ENCODE data around the gene CTPS1. TPM values are rescaled to one million over a fixed set of nuclear protein-coding genes. Genes with fewer than 3 reads are reported as not detected.

Gene CTPS1
- total RNA-seq, 3 donors from 2014 or later, result 13.1 to 20.0 (median 13.2) TPM

GRCh38 chr1:41021526-41022308 is 42.2 kb downstream of the CTPS1 start, which contains the start of gene SLFNL1:
SLFNL1 (minus strand) TSS chr1:41021725; CDS start chr1:41020660, 1,065 bp downstream.
- DNase-seq (ENCODE audit: low spot score in 2 of 2), result no peak
- H3K4me3 ChIP-seq, result no peak within 1 kb of the TSS
- no peaks in the 10 kb centered on the region for H3K27me3 ChIP-seq
- H3K36me3 ChIP-seq, result no peaks in the 10 kb centered on the region
- intact Hi-C loops (cut with DNase I; ENCODE audit: low total_unique reads), result loop anchor here (5.0 kb wide), 1 partner anchor 1656 kb away; no protein-coding TSS in a partner anchor
- TF ChIP-seq POLR2A (IDR thresholded peaks at IDR 0.05) (no peak), CTCF (IDR thresholded peaks at IDR 0.05) (no peak), POLR2AphosphoS5 (IDR thresholded peaks at IDR 0.05) (no peak)
- no peaks in the 10 kb centered on the region for H3K4me1 ChIP-seq
- H3K27ac ChIP-seq, result no peak within 1 kb of the TSS
- H3K9me3 ChIP-seq, result no peaks in the 10 kb centered on the region

GRCh38 chr1:41022424-41022823 is 42.9 kb downstream of the CTPS1 start:
- DNase-seq (ENCODE audit: low spot score in 2 of 2), result no peak
- Histone ChIP-seq H3K27ac (no peak overlapping the region), H3K27me3 (no peaks in the 10 kb centered on the region), H3K9me3 (no peaks in the 10 kb centered on the region), H3K4me3 (no peak overlapping the region), H3K36me3 (no peaks in the 10 kb centered on the region), H3K4me1 (no peaks in the 10 kb centered on the region)
- TF ChIP-seq POLR2A (IDR thresholded peaks at IDR 0.05) (no peak), CTCF (IDR thresholded peaks at IDR 0.05) (no peak), POLR2AphosphoS5 (IDR thresholded peaks at IDR 0.05) (no peak)
- intact Hi-C loops (cut with DNase I; ENCODE audit: low total_unique reads), result loop anchor here (5.0 kb wide), 1 partner anchor 1655 kb away; no protein-coding TSS in a partner anchor

- Histone ChIP-seq H3K4me1 (no peaks in the 10 kb centered on the region), H3K27me3 (no peaks in the 10 kb centered on the region), H3K4me3 (no peak overlapping the region), H3K36me3 (no peaks in the 10 kb centered on the region), H3K27ac (no peak overlapping the region), H3K9me3 (no peaks in the 10 kb centered on the region)
- TF ChIP-seq POLR2A (IDR thresholded peaks at IDR 0.05) (no peak), POLR2AphosphoS5 (IDR thresholded peaks at IDR 0.05) (no peak), CTCF (IDR thresholded peaks at IDR 0.05) (peak in 1 of 3 donors; percentile 12)
- intact Hi-C loops (cut with DNase I; ENCODE audit: low total_unique reads), result loop anchor here (5.0 kb wide), 1 partner anchor 1654 kb away; no protein-coding TSS in a partner anchor
- DNase-seq (ENCODE audit: low spot score in 2 of 2), result no peak
These were observed 43.9 kb downstream of the CTPS1 start for GRCh38 chr1:41023279-41023990.

GRCh38 chr1:41024953-41025352 is 45.5 kb downstream of the CTPS1 start:
- H3K36me3 ChIP-seq, result no peaks in the 10 kb centered on the region
- TF ChIP-seq POLR2A (IDR thresholded peaks at IDR 0.05) (no peak), CTCF (IDR thresholded peaks at IDR 0.05) (no peak), POLR2AphosphoS5 (IDR thresholded peaks at IDR 0.05) (no peak)
- no peaks in the 10 kb centered on the region for H3K4me1 ChIP-seq
- H3K9me3 ChIP-seq, result no peaks in the 10 kb centered on the region
- DNase-seq (ENCODE audit: low spot score in 2 of 2), result no peak
- intact Hi-C loops (cut with DNase I; ENCODE audit: low total_unique reads), result loop anchor here (5.0 kb wide), 1 partner anchor 1652 kb away; no protein-coding TSS in a partner anchor
- H3K4me3 ChIP-seq, result no peak overlapping the region
- no peak overlapping the region for H3K27ac ChIP-seq
- H3K27me3 ChIP-seq, result no peaks in the 10 kb centered on the region

All from breast epithelium (tissue), 4 donors.